SK-N-SH treated with all-trans-retinoic acid at 6 μM for 48 hours (cell line): ENCODE measurements around the gene TMEM31.

Source experiments
- ATAC-seq: fragments of 200-7000 bp; cut with Tn5 transposase; 3 replicates; pipeline ENCODE4 v1.9.1; 2020; ENCODE audit warnings: mild to moderate bottlenecking, moderate library complexity
- ARNTL ChIP-seq: fragments of 450-650 bp; formaldehyde crosslinking; IDR thresholded peaks from 2 replicates; pipeline ENCODE4 v1.5.0; 2020; ENCODE audit warnings: low read depth, mild to moderate bottlenecking, moderate library complexity, borderline replicate concordance
- BACH2 ChIP-seq: fragments of 250-450 bp; sonication (Bioruptor Pico); IDR thresholded peaks from 2 replicates; pipeline ENCODE4 v1.9.0; 2021; ENCODE audit warnings: mild to moderate bottlenecking, borderline replicate concordance
- CSDC2 ChIP-seq: fragments of 250-450 bp; sonication (Bioruptor Pico); IDR thresholded peaks from 2 replicates; pipeline ENCODE4 v1.5.0; 2020; ENCODE audit warnings: mild to moderate bottlenecking, moderate library complexity
- ESRRG ChIP-seq: fragments of 250-450 bp; sonication (Bioruptor Pico); IDR thresholded peaks from 2 replicates; pipeline ENCODE4 v1.6.1; 2021; ENCODE audit warnings: mild to moderate bottlenecking
- GLIS3 ChIP-seq: fragments of 250-450 bp; sonication (Bioruptor Pico); IDR thresholded peaks from 2 replicates; pipeline ENCODE4 v1.5.0; 2020; ENCODE audit warnings: mild to moderate bottlenecking, moderate library complexity
- ISL1 ChIP-seq: fragments of 250-450 bp; sonication (Bioruptor Pico); IDR thresholded peaks from 2 replicates; pipeline ENCODE4 v2.1.2; 2022; ENCODE audit warnings: mild to moderate bottlenecking, moderate library complexity
- OSR1 ChIP-seq: fragments of 250-450 bp; sonication (Bioruptor Pico); IDR thresholded peaks from 2 replicates; pipeline ENCODE4 v1.8.0; 2022; ENCODE audit warnings: moderate library complexity, mild to moderate bottlenecking, inconsistent platforms
- PATZ1 ChIP-seq: fragments of 250-450 bp; sonication (Bioruptor Pico); IDR thresholded peaks from 2 replicates; pipeline ENCODE4 v1.8.0; 2020; ENCODE audit warnings: mild to moderate bottlenecking, moderate library complexity, borderline replicate concordance
- POU6F1 ChIP-seq: fragments of 250-450 bp; sonication (Bioruptor Pico); IDR thresholded peaks from 2 replicates; pipeline ENCODE4 v1.8.0; 2021; ENCODE audit warnings: low read depth, mild to moderate bottlenecking, moderate library complexity, borderline replicate concordance
- RARB ChIP-seq: fragments of 250-450 bp; sonication (Bioruptor Pico); IDR thresholded peaks from 2 replicates; pipeline ENCODE4 v1.8.0; 2021; ENCODE audit warnings: mild to moderate bottlenecking, moderate library complexity
- SNAI2 ChIP-seq: fragments of 250-450 bp; sonication (Bioruptor Pico); IDR thresholded peaks from 2 replicates; pipeline ENCODE4 v1.5.0; 2020; ENCODE audit warnings: mild to moderate bottlenecking, moderate library complexity
- TCF4 ChIP-seq: fragments of 250-450 bp; sonication (Bioruptor Pico); IDR thresholded peaks from 2 replicates; pipeline ENCODE4 v1.8.0; 2021; ENCODE audit warnings: mild to moderate bottlenecking, moderate library complexity, borderline replicate concordance
- ZC3H10 ChIP-seq: fragments of 250-450 bp; sonication (Bioruptor Pico); IDR thresholded peaks from 2 replicates; pipeline ENCODE4 v1.5.1; 2021; ENCODE audit warnings: mild to moderate bottlenecking, moderate library complexity
- ZFP3 ChIP-seq: fragments of 250-450 bp; sonication (Bioruptor Pico); IDR thresholded peaks from 2 replicates; pipeline ENCODE4 v1.5.0; 2020; ENCODE audit warnings: mild to moderate bottlenecking, moderate library complexity
- ZFP30 ChIP-seq: fragments of 450-650 bp; formaldehyde crosslinking; IDR thresholded peaks from 2 replicates; pipeline ENCODE4 v1.5.0; 2022; ENCODE audit warnings: mild to moderate bottlenecking, moderate library complexity
- ZNF565 ChIP-seq: fragments of 450-650 bp; formaldehyde crosslinking; conservative IDR thresholded peaks from 2 replicates; pipeline ENCODE4 v1.5.0; 2020; ENCODE audit warnings: low read depth, mild to moderate bottlenecking, moderate library complexity
- ZNF70 ChIP-seq: fragments of 450-650 bp; formaldehyde crosslinking; IDR thresholded peaks from 2 replicates; pipeline ENCODE4 v1.5.0; 2020; ENCODE audit warnings: mild to moderate bottlenecking, moderate library complexity
- ZNF8 ChIP-seq: fragments of 450-650 bp; formaldehyde crosslinking; IDR thresholded peaks from 2 replicates; pipeline ENCODE4 v1.5.0; 2020; ENCODE audit warnings: mild to moderate bottlenecking, moderate library complexity
- TF ChIP-seq, protein P1 (sequence below): fragments of 250-450 bp; sonication (Bioruptor Pico); IDR thresholded peaks from 2 replicates; pipeline ENCODE4 v1.5.0; 2020; ENCODE audit warnings: mild to moderate bottlenecking, moderate library complexity
- TF ChIP-seq, protein P2 (sequence below): fragments of 250-450 bp; sonication (Bioruptor Pico); IDR thresholded peaks from 2 replicates; pipeline ENCODE4 v1.5.1; 2021; ENCODE audit warnings: mild to moderate bottlenecking, moderate library complexity
- TF ChIP-seq, protein P3 (sequence below): fragments of 250-450 bp; sonication (Bioruptor Pico); IDR thresholded peaks from 2 replicates; pipeline ENCODE4 v1.5.1; 2020; ENCODE audit warnings: low read depth, mild to moderate bottlenecking, moderate library complexity

The TMEM31 gene

GRCh38 chrX:103730796-103731493 lies 20.2 kb downstream of the TMEM31 start:
- TF ChIP-seq ISL1 (CRISPR knock-in tag): peak; percentile 45
- no peak for TF ChIP-seq ZFP3 (CRISPR knock-in tag)
- peak; percentile 67 for ATAC-seq

GRCh38 chrX:103733017-103733416 lies 22.3 kb downstream of the TMEM31 start:
- no peak for TF ChIP-seq BACH2 (CRISPR knock-in tag)
- no peak for TF ChIP-seq GLIS3 (CRISPR knock-in tag)
- TF ChIP-seq ZNF8: no peak
- TF ChIP-seq, protein P1, sequence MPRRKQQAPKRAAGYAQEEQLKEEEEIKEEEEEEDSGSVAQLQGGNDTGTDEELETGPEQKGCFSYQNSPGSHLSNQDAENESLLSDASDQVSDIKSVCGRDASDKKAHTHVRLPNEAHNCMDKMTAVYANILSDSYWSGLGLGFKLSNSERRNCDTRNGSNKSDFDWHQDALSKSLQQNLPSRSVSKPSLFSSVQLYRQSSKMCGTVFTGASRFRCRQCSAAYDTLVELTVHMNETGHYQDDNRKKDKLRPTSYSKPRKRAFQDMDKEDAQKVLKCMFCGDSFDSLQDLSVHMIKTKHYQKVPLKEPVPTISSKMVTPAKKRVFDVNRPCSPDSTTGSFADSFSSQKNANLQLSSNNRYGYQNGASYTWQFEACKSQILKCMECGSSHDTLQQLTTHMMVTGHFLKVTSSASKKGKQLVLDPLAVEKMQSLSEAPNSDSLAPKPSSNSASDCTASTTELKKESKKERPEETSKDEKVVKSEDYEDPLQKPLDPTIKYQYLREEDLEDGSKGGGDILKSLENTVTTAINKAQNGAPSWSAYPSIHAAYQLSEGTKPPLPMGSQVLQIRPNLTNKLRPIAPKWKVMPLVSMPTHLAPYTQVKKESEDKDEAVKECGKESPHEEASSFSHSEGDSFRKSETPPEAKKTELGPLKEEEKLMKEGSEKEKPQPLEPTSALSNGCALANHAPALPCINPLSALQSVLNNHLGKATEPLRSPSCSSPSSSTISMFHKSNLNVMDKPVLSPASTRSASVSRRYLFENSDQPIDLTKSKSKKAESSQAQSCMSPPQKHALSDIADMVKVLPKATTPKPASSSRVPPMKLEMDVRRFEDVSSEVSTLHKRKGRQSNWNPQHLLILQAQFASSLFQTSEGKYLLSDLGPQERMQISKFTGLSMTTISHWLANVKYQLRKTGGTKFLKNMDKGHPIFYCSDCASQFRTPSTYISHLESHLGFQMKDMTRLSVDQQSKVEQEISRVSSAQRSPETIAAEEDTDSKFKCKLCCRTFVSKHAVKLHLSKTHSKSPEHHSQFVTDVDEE (CRISPR knock-in tag): no peak
- TF ChIP-seq, all 23 proteins: peak for 0
- ATAC-seq: no peak

DNA sequence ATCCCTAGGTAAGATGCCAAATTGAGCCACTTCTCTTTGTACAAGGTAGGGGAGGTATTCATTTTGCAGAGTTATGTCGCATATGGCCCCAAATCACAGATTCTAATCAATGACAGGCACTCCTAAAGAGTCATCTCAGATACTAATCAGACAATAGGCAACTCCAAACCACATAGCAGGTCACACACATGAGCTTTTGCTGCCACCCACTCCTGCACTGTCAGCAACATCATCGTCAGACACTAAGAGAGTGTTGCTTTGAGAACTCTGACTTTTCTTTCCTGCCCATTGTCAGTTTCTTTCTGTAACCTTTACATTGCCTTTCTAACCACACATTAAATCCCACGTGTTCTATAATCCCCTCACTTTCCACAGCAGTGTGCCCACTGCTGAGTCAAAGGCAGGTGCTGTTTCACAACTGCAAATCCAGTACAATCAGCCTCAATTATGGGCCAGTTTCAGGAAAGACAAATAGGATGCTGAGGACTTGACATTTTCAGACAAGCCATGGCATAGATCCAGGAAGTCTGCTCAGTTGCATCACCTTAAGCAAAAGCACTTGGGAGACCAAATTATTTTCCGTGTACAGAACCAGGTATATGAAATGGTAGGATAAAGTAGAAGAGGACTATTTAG lies 23.5 kb downstream of the TMEM31 start:
- no peak for TF ChIP-seq ZNF70 (CRISPR knock-in tag)
- no peak for ATAC-seq

GRCh38 chrX:103737696-103738095 lies 27.0 kb downstream of the TMEM31 start:
- TF ChIP-seq ZFP30 (no peak), TCF4 (CRISPR knock-in tag) (no peak), CSDC2 (CRISPR knock-in tag) (no peak)
- no peak for ATAC-seq

- no peak for ATAC-seq
- TF ChIP-seq ZNF565 (CRISPR knock-in tag) (no peak), GLIS3 (CRISPR knock-in tag) (no peak), TCF4 (CRISPR knock-in tag) (no peak), BACH2 (CRISPR knock-in tag) (no peak), CSDC2 (CRISPR knock-in tag) (no peak), ARNTL (CRISPR knock-in tag) (no peak), ZNF70 (CRISPR knock-in tag) (no peak), ZNF8 (no peak), ZC3H10 (CRISPR knock-in tag) (no peak), OSR1 (CRISPR knock-in tag) (no peak), ZFP3 (CRISPR knock-in tag) (no peak), SNAI2 (no peak), POU6F1 (CRISPR knock-in tag) (no peak), ISL1 (CRISPR knock-in tag) (no peak), ESRRG (no peak), PATZ1 (CRISPR knock-in tag) (no peak), RARB (no peak)
- TF ChIP-seq, protein P1 (CRISPR knock-in tag): no peak
- TF ChIP-seq, protein P2, sequence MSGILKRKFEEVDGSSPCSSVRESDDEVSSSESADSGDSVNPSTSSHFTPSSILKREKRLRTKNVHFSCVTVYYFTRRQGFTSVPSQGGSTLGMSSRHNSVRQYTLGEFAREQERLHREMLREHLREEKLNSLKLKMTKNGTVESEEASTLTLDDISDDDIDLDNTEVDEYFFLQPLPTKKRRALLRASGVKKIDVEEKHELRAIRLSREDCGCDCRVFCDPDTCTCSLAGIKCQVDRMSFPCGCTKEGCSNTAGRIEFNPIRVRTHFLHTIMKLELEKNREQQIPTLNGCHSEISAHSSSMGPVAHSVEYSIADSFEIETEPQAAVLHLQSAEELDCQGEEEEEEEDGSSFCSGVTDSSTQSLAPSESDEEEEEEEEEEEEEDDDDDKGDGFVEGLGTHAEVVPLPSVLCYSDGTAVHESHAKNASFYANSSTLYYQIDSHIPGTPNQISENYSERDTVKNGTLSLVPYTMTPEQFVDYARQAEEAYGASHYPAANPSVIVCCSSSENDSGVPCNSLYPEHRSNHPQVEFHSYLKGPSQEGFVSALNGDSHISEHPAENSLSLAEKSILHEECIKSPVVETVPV (CRISPR knock-in tag): no peak
- TF ChIP-seq, protein P3, sequence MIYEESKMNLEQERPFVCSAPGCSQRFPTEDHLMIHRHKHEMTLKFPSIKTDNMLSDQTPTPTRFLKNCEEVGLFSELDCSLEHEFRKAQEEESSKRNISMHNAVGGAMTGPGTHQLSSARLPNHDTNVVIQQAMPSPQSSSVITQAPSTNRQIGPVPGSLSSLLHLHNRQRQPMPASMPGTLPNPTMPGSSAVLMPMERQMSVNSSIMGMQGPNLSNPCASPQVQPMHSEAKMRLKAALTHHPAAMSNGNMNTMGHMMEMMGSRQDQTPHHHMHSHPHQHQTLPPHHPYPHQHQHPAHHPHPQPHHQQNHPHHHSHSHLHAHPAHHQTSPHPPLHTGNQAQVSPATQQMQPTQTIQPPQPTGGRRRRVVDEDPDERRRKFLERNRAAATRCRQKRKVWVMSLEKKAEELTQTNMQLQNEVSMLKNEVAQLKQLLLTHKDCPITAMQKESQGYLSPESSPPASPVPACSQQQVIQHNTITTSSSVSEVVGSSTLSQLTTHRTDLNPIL (CRISPR knock-in tag): no peak
Measured at GRCh38 chrX:103739421-103739820, 28.7 kb downstream of the TMEM31 start.
